ENCODE results near the gene SLC27A4. TPM values are rescaled to one million over a fixed set of nuclear protein-coding genes. Genes with fewer than 3 reads are reported as not detected.

The SLC27A4 gene
- total and polyA plus RNA-seq, 2 of the 13 experiments (the other 11 are each of a cell fraction or from before 2014, with no cell fraction given), result 10.6 to 18.8 TPM

GRCh38 chr9:128370752-128371629 lies 30.7 kb downstream of the SLC27A4 start, which contains the start of gene URM1 (continued):
- TF ChIP-seq MNT (IDR thresholded peaks at IDR 0.05) (no peak), FOXO1 (CRISPR knock-in tag; IDR thresholded peaks at IDR 0.05) (no peak), ZBTB8A (CRISPR knock-in tag; IDR thresholded peaks at IDR 0.05; ENCODE audit: borderline replicate concordance, low read depth) (no peak), ZNF224 (CRISPR knock-in tag; IDR thresholded peaks at IDR 0.05) (peak; percentile 79; the same call in 1 of the 2 replicates), EZH2 (conservative IDR thresholded peaks at IDR 0.05; ENCODE audit: low read depth, low read length) (no peak), SMAD3 (CRISPR knock-in tag; IDR thresholded peaks at IDR 0.05) (no peak), IRF9 (CRISPR knock-in tag; IDR thresholded peaks at IDR 0.05; ENCODE audit: borderline replicate concordance) (peak; percentile 58), HMGXB4 (CRISPR knock-in tag; IDR thresholded peaks at IDR 0.05; ENCODE audit: borderline replicate concordance in 1 of 2, low read depth in 1 of 2) (peak in 1 of 2 experiments; percentile 40; a peak in 1 of 4 replicates), ZNF205 (CRISPR knock-in tag; IDR thresholded peaks at IDR 0.05) (no peak), SATB2 (CRISPR knock-in tag; IDR thresholded peaks at IDR 0.05) (no peak), JDP2 (CRISPR knock-in tag; IDR thresholded peaks at IDR 0.05; ENCODE audit: borderline replicate concordance) (no peak), KLF16 (CRISPR knock-in tag; IDR thresholded peaks at IDR 0.05) (peak in 1 of 2 experiments; percentile 99; a peak in 2 of 4 replicates), HNRNPL (IDR thresholded peaks at IDR 0.05; ENCODE audit: low read depth, low read length) (peak; percentile 73; the same call in 1 of the 2 replicates), ZNF562 (CRISPR knock-in tag; IDR thresholded peaks at IDR 0.05; ENCODE audit: borderline replicate concordance) (no peak), ZNF597 (CRISPR knock-in tag; IDR thresholded peaks at IDR 0.05) (no peak), KMT2B (CRISPR knock-in tag; IDR thresholded peaks at IDR 0.05) (0 out of 2 replicates have a peak, but pooled peaks have one; percentile 19), MAF1 (CRISPR knock-in tag; IDR thresholded peaks at IDR 0.05; ENCODE audit: borderline replicate concordance) (no peak), ZBTB26 (CRISPR knock-in tag; IDR thresholded peaks at IDR 0.05; ENCODE audit: borderline replicate concordance) (no peak), STAG1 (CRISPR knock-in tag; IDR thresholded peaks at IDR 0.05) (no peak), TCF7L2 (IDR thresholded peaks at IDR 0.05; ENCODE audit: low read depth, low read length) (no peak), ISL2 (CRISPR knock-in tag; IDR thresholded peaks at IDR 0.05) (no peak), ZNF24 (IDR thresholded peaks at IDR 0.05) (no peak), ESRRA (CRISPR knock-in tag; IDR thresholded peaks at IDR 0.05; ENCODE audit: low read depth) (no peak)
